ENCODE results near the gene FAM229B. TPM values are rescaled to one million over a fixed set of nuclear protein-coding genes. Genes with fewer than 3 reads are reported as not detected.

Gene FAM229B
- total and polyA plus RNA-seq, 2 of the 4 experiments (the other 2 are of a cell fraction): 8.6 to 25.6 TPM

DNA sequence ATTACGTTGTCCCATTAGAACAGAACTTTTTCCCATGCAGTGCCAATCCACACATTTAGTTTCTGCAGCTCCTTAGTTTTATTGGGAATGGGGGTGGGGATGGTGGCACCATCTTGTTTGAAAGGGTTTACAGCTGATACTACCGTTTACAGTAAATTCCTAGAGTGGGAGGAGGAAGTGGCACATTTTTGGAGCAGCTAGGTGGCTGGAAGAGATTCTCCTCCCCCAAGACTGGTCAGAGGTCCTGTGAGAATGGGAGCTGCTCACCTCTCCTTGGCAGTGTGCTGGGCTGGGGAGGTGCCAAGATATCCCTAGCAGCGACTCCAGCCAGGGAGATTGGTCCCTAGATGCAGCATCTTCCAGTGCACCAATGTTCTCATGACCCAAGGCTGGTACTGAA is 45.9 kb upstream of the FAM229B start:
- dilution Hi-C loops (cut with HindIII; ENCODE audit: low sequenced_read_pairs, unreplicated experiment): no loop called here
- H3K9ac ChIP-seq (ENCODE audit: low read depth, low read length): no peak overlapping the region

More for the DNA sequence above, 45.9 kb upstream of the FAM229B start:
- no peak overlapping the region; the same call in 1 of the 2 replicates for H4K91ac ChIP-seq (ENCODE audit: insufficient read depth, low read depth, low read length)
- H3K23ac ChIP-seq (ENCODE audit: low read depth, low read length): no peak overlapping the region
- in situ Hi-C loops (cut with MboI; ENCODE audit: low sequenced_read_pairs): loop anchor here (25.0 kb wide), 2 partner anchors 679 to 1004 kb away; no protein-coding TSS in a partner anchor
- H2AK9ac ChIP-seq (replicated peaks; ENCODE audit: low read depth, low read length, poor library complexity): peak overlapping the region; percentile 17
- no peak overlapping the region for H4K8ac ChIP-seq (ENCODE audit: low read depth in 2 of 2, low read length in 2 of 2)
- H3K79me1 ChIP-seq (ENCODE audit: low read depth in 1 of 2, low read length in 2 of 2): no peaks in the 10 kb centered on the region
- H4K5ac ChIP-seq (ENCODE audit: low read depth, low read length): no peak overlapping the region
- intact Hi-C loops (cut with micrococcal nuclease): loop anchor here (5.0 kb wide), 3 partner anchors 439 to 1029 kb away; partner anchors contain the start of gene REV3L
- no peaks in the 10 kb centered on the region for H3K9me3 ChIP-seq (ENCODE audit: control insufficient read depth, insufficient read depth, low read length)
- BruUV-seq (replicated peaks): no TSS peak
- no peak overlapping the region for H3K27ac ChIP-seq (ENCODE audit: insufficient read depth, low read length)
- H2AK5ac ChIP-seq (ENCODE audit: low read depth, low read length): no peak overlapping the region
- H4K20me1 ChIP-seq (ENCODE audit: insufficient read depth, low read length): no peaks in the 10 kb centered on the region
- H3K18ac ChIP-seq (ENCODE audit: low read depth, low read length): no peak overlapping the region
- no peak overlapping the region for H3K56ac ChIP-seq (ENCODE audit: extremely low read depth, insufficient read depth, low read length)
- no peak overlapping the region for H3K4me3 ChIP-seq (ENCODE audit: insufficient read depth, low read depth, low read length)
- peak overlapping the region; percentile 28 for H2AFZ ChIP-seq (replicated peaks; ENCODE audit: low read length, poor library complexity)
- ATAC-seq (ENCODE audit: low read depth): no peak
- WGBS, 2 experiments (ENCODE audit: extremely low coverage in 2 of 2, insufficient read length in 1 of 2): no CpG with 5 or more reads among the region's 3 CpGs
- H3K36me3 ChIP-seq (ENCODE audit: control insufficient read depth, insufficient read depth, low read length): no peaks in the 10 kb centered on the region
- H2BK5ac ChIP-seq (ENCODE audit: low read depth, low read length, poor library complexity, severe bottlenecking): no peak overlapping the region
- H3K14ac ChIP-seq (replicated peaks; ENCODE audit: low read depth, low read length): no peak overlapping the region
- ChIA-PET POLR2A (ENCODE audit: unreplicated experiment) (no interaction called here), CTCF (interaction anchor here (0.7 kb wide), 1 partner anchor 23 kb away, joined by 3 read pairs; no protein-coding TSS in a partner anchor)
- H2BK15ac ChIP-seq (ENCODE audit: low read depth, low read length): no peak overlapping the region
- H2BK20ac ChIP-seq (ENCODE audit: low read depth, low read length): no peak overlapping the region; the same call in 1 of the 2 replicates
- TF ChIP-seq CHD1 (IDR thresholded peaks at IDR 0.05; ENCODE audit: low read depth, low read length) (no peak), SMC3 (IDR thresholded peaks at IDR 0.05; ENCODE audit: low read depth, low read length) (no peak), BHLHE40 (IDR thresholded peaks at IDR 0.05; ENCODE audit: low read depth, low read length) (no peak), NFE2L2 (IDR thresholded peaks at IDR 0.05; ENCODE audit: low read depth, low read length) (no peak), POLR2A (IDR thresholded peaks at IDR 0.05; ENCODE audit: low read depth, low read length) (no peak)
- H3K4ac ChIP-seq (ENCODE audit: low read depth, low read length): no peak overlapping the region
- peaks cover 14% of the 10 kb centered on the region for H3K4me1 ChIP-seq (ENCODE audit: control insufficient read depth, insufficient read depth, low read length)
- H3K4me2 ChIP-seq (ENCODE audit: low read depth, low read length): no peak overlapping the region
- no peak for DNase-seq
- H3K27me3 ChIP-seq (ENCODE audit: control insufficient read depth, insufficient read depth, low read length): no peaks in the 10 kb centered on the region
- H2BK120ac ChIP-seq (ENCODE audit: low read depth, low read length): no peak overlapping the region
- peaks cover 18% of the 10 kb centered on the region; the same call in 1 of the 2 replicates for H3K9me1 ChIP-seq (ENCODE audit: insufficient read depth, low read length)

Data from IMR-90 (cell line).